Gastrocnemius medialis (tissue), 4 donors: ENCODE measurements around the gene VAV2.

Experiments used
- CTCF ChIP-seq, 5 experiments: fragments of 450-650 bp in 3 of 5; fragments of 200-600 bp in 2 of 5; sonication (generic) in 2 of 5; IDR thresholded peaks in 4 of 5; conservative IDR thresholded peaks in 1 of 5; 1 replicate in 4 of 5; 2 replicates in 1 of 5; pipeline ENCODE4 v1.5.1; 2016 to 2019; ENCODE audit warnings: antibody characterized with exemption in 5 of 5, mild to moderate bottlenecking in 3 of 5, moderate library complexity in 3 of 5
- POLR2A ChIP-seq, 2 donors: fragments of 450-650 bp; IDR thresholded peaks; one replicate each; pipeline ENCODE4 v1.6.1; 2017; ENCODE audit warnings: antibody characterized with exemption in 2 of 2, mild to moderate bottlenecking in 2 of 2, moderate library complexity in 2 of 2

- TF ChIP-seq CTCF (IDR thresholded peaks at IDR 0.05 in 4 of 5, conservative IDR thresholded peaks at IDR 0.05 in 1 of 5) = no peak
- no peak for TF ChIP-seq POLR2A (IDR thresholded peaks at IDR 0.05)
Measured at GRCh38 chr9:133853331-133853730, 138.8 kb downstream of the VAV2 start.
